Fibroblast of the conjunctiva (primary cell): ENCODE measurements around the gene SIRT5.

Source experiments
- DNase-seq: peaks from one replicate; pipeline ENCODE4 v3.0.0-alpha.2; 2010; ENCODE audit warnings: low read depth

SIRT5 gene

DNA sequence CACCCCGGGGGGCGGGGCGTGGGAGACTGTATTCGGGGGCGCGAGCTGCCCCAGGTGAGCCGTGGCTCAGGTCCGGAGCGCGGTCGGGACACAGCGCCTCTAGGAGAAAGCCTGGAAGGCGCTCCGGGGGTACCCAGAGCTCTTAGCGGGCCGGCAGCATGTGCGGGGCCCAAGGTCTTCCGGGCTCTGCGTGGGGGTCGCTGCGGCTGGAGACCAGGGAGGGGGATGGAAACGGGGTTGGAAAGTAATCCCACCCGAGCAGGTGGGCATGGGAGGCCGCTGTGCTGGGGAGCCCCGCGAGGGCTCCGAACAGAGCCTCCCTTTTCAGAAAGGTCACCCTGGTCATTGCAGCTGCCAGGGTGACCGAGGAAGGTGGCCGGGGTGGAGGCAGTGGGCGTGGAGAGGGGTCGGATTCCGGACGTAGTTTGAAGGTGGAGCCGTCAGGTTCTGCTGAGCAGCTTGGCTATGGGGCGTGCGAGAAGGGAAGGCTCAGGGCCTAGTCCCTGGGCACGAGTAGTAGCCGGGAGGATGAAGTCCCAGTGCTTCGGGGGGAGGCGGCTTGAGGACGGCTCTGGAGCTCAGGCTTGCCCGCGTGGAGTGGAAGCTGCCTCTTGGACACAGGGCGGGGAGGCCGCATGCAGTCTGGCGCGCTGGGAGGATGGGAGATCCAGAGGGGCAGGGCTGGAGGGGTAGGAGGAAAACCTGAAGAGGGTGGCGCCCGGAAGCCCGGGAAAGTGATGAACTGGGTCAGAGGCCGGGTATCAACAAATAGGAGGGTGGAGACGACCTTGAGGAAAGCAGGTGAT lies at the start of gene SIRT5:
Gene SIRT5 (plus strand): TSS at position 31 of the 806 bp plus-strand sequence. CDS start 9,510 bp downstream, outside the sequence.
- peak; percentile 51 for DNase-seq

DNA sequence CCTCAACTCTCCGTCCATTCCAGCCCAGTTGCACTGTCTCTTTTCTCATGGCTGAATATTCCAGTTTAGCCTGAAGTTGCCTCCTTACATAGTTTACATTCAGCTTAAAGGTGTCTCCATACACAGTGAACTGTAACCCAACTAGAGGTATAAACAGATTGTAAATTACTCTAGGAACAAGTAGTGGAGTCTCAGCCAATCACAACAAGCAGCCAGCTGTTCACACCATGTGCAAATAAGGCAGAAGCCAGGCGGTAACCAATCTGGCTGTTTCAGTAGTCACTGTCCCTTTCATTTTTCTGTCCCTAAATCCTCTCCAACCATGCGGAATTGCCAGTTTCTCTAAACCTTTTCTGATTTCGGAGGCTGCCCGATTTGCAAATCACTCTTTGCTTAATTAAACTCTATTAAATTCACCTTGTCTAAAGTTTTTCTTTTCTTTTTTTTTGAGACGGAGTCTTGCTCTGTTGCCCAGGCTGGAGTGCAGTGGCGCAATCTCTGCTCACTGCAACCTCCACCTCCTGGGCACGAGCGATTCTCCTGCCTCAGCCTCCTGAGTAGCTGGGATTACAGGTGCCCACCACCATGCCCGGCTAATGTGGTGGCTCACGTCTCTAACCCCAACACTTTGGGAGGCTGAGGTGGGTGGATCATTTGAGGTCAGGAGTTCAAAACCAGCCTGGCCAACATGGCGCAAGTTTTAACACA lies 49.4 kb upstream of the SIRT5 start:
- DNase-seq, result no peak

DNA sequence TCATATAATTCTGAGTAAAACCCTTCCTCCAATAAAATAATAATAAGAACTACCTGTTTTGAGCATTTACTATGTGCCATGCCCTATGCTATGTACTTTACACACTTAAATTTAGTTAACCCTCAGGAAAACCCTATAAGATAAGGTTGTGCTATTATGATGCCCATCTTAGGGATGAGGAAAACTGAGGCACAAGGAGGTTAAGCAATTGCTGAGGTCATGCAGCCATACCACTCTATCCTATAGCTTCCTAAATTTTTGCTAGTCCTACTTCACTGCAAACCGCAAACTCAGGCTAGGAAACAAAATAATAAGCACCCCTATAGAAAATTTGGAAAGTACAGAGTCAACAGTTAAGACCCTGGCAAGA lies 48.1 kb upstream of the SIRT5 start:
- no peak for DNase-seq

DNA sequence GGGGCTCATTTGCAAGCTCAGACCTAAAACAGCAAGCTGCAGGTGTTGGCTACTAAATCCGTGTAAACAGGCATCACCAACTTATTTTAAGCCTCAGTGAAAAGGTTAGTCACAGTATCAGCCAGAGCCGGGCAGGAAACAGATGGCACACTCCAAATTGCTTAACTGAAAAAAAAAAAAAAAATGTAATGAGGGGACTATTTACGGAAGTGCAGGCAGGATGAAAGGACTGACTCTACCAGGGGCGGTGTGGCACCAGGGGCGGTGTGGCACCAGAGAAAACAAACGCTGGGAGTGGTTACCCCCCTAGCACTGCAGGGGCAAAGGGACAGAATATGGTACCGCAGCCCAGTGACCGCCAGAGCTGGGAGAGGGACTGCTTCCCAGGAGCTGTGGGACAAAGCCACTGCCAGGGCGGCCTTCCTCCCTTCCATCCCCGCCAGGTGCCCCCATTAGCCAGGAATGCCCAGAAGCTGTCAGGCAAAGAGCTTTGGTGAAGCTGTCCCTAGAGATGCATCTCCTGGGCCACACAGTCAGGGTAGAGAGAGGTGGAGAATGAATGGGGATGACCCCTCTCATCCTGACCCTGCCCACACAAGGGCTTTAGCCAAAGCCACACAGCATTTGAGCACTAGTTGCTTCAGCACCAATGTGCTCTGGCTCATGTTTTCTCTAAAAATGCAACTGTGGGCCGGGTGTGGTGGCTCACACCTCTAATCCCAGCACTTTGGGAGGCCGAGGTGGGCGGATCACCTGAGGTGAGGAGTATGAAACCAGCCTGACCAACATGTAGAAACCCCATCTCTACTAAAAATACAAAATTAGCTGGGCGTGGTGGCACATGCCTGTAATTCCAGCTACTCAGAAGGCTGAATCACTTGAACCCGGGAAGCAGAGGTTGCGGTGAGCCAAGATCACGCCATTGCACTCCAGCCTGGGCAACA lies 47.4 kb upstream of the SIRT5 start:
- no peak for DNase-seq

DNA sequence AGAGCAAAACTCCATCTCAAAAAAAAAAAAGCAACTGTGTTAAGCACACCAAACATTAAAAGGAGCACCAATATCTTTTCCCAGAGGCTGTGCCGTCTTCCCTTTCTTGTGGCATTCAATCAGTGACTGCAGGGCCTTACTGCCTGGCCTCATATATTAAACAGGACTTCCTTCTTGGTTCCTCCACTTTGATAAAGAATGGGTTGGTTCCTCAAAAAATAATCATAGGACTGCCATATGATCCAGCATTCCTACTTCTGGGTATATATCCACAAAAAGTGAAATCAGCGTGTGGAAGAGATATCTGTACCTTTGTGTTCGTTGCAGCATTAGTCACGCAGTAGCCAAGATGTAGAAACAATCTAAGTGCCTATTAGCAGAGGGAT lies 46.7 kb upstream of the SIRT5 start:
- DNase-seq, result no peak

DNA sequence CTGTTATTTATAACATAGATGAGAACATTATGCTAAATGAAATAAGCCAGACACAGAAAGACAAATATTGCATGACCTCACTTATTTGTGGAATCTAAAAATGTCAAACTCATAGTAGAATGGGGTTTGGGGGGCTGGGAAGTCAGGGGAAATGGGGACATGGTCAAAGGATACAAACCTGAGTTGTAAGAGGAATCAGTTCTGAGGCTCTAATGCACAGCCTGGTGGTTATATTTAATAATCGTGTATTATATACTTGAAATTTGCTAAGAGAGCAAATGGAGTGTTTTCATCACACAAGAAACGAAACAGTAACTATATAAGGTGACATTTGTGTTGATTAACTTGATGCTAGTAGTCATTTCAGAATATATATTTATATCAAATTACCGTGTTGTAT lies 46.2 kb upstream of the SIRT5 start:
- no peak for DNase-seq

DNA sequence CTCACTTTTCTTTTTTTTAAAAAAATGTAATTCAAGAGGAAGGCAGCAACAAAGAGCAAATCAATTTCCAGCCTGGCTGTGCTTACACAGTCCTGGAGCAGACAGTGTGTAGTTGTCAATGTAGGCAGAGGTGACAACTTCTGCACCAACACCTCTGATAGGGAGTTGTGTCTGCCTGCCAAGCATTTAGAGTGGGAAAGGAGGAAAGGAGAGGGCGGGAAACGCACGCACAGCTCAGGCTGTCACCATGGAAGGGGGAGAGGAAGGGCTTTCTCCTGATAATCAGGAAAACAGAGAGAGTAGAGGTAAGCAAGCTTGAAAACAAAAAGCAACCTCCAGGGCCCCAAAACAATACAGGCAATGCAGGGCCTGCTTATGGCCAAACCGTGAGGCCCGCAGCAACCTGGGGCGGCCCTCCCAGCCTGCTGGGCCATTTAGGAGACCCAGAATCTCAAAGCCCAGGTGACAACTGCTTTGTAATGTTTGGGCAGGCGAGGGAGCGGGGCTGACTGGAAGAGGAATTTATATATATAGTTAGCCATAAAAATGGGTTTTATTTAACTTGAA lies 45.5 kb upstream of the SIRT5 start:
- DNase-seq, result no peak

DNA sequence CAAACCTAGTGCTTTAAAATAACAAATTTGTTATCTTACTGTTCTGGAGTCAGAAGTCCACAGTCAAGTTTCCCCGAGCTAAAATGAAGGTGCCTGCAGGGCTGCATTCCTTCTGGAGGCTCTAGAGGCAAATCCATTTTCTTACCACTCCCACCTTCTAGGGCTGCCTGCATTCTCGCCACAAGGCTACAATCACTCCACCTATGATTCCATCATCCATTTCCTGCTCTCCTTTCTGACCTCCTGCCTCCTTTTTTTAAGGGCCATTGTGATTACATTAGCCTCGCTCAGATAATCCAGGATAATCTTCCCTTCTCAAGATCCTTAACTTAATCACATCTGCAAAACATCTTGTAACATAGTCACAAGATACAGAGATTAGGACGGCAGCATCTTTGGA lies 42.4 kb upstream of the SIRT5 start:
- DNase-seq, result no peak

DNA sequence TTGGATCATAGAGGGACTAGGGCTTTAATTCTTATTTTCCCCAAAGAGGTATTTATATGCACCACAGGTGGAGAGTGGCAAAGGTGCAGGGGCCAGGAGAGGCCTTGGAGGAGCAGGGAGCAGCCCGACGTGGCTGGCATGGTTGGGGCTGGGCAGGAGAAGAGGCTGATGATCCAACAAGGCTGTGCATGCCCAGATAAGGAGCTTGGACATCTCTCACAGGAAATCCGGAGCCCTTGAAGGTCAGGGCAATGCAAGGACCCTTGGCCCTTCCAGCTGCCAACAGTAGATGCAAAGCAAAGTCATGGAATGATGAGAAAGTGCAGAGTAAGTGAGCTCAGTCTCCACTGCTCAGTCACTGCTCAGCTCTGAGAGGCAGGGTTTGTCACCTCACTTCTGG lies 39.9 kb upstream of the SIRT5 start:
- no peak for DNase-seq

DNA sequence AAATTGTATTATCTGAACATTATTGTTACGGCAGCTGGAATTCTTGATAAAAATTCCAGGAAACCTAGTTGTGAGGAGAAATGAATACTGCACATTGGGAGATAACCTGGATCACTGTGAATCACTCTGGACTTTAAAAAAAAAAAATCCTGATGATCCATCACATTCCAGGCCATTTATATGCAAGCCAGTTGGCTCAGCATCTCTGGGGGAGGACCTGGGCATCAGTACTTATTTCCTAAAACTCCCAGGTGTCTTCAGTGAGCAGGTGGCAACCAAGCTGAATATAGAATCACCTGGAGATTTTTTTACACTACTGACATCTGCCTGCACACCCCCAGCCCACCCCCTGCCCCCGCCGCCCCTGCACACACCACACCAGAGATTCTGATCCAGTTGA lies 39.1 kb upstream of the SIRT5 start:
- no peak for DNase-seq

DNA sequence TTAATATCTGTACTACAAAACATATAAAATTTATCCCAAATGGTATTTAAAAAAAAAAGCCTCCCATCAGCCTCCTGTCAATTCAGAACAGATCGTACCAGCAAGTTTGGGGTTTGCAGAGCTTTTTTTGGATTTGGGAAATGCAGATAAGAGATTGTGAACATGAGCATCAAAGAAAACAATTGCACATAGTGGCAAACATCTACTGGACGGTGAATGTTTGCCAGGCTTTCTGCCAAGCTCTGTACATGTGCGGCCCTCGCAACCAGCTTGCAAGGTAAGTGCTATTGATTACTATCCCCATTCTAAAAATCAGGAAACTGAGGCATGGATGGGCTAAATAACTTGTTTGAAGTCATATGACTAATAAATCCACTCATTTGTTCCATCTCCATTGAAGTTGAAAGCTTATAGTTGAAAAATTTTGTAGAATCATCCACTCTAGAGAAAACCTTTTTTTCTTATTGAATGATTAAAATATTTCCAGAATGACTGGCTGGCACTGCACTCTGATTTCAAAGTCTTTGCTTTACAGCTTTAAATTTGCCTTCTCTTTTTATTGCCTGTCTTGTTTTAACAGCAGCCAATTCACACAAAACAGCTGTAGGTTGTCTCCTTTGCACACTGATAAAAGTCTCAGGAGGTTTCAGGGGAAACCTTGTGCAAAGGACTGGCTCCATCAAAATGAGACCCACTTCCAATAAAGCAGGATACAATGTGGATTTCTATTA lies 37.4 kb upstream of the SIRT5 start:
- no peak for DNase-seq

DNA sequence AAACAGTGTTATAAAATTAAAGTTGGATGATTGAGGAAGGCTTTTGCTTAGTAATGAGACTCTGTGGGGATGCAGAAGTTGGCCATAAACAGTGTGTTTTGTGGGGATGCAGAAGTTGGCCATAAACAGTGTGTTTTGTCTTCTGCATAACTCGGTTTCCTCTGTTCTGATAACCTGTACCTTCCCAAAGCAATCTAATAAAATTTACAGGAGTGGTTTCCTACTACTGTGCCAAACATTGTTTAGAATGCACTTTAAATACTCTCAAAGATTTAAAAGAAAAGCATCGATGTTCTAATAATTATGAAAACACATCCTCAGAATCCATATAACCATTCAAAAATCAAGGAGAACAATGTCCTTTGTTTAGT lies 36.9 kb upstream of the SIRT5 start:
- no peak for DNase-seq

DNA sequence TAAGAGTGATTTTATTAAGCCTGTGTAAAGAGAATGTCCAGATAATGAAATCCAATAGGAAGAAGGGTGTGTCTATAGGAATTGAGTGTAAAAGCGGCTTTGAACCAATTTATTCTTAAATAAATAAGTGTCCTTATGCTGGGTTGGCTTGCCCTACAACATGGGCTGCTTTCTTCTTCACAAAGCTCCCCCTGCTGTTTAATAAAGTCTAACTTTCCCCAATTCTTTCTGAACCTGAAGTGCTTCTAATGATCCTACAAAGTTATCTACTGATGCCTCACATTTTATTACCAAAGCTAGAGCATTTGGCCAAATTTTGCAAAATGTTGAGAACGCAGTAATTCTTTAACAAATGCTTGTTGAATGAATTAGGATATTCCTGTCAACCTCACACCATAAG lies 36.3 kb upstream of the SIRT5 start:
- DNase-seq, result peak; percentile 51

DNA sequence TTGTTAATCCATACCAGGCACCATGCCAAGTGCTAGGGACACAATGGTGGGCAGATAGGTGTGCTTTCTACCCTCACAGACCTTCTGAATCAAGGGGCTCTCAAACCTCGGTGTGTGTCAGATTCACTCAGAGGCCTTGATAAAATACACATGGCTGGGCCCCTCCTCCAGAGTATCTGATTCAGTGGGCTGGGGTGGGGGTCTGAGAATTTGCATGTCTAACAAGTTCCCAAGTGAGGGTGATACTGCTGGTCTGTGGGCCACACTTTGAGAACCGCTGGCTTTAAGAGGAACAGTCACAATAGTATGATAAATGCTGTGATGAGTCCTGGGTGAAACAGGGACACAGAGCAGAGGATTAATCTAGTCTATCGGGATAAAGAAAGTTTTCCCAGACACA lies 35.8 kb upstream of the SIRT5 start:
- DNase-seq, result no peak

DNA sequence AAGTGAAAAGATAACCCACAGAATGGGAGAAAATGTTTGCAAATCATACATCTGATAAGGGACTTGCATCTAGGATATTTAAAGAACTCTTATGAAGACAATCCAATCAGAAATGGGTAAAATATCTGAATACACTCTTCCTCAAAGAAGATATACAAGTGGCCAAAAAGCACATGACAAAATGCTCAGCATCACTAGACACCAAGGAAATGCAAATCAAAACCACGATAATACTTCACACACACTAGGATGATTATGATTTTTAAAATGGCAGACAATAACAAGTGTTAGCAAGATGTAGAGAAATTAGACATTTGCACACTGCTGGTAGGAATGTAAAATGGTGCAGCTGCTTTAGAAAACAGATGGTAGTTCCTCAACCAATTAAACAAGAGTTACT lies 34.8 kb upstream of the SIRT5 start:
- no peak for DNase-seq

DNA sequence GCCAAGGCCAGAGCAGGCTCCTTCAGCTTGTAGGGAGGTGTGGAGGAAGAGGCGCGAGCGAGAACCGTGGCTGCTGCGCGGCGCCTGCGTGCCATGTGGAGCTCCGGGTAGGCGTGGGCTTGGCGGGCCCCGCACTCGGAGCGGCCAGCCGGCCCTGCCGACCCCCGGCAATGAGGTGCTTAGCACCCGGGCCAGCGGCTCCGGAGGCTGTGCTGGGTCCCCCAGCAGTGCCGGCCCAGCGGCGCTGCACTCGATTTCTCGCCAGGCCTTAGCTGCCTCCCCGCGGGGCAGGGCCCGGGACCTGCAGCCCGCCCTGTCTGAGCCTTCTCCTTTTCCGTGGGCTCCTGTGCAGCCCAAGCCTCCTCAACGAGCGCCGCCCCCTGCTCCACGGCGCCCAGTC lies 32.9 kb upstream of the SIRT5 start:
- no peak for DNase-seq

DNA sequence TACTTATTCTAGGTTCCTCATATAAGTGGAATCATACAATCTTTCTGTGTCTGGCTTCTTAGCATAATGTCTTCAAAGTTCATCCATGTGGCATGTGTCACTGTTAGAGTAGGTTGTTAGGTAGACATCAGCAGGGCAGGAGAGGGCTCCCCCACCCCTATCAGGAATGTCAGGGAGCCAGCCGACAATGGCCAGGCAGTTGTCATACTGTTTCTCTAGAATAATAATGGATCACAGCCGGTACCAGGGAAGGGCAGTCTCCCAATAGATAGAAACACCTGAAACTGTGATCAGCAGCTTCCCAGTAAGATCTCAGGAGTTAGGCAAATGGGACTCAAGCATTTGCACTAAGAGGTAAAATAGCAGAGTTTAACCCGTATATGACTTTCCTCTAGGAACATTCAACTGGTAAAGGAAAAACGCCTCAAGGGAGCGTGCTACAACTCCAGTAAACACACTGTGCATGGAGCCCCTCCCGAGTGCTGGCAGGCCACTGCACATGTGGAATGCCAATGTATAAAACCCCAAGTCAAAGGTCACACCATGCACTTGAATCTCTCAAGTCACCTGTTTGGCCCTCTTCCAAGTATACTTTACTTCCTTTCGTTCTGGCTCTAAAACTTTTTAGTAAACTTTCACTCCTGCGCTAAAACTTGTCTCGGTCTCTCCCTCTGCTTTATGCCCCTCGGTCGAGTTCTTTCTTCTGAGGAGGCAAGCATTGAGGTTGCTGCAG lies 29.8 kb upstream of the SIRT5 start:
- no peak for DNase-seq

DNA sequence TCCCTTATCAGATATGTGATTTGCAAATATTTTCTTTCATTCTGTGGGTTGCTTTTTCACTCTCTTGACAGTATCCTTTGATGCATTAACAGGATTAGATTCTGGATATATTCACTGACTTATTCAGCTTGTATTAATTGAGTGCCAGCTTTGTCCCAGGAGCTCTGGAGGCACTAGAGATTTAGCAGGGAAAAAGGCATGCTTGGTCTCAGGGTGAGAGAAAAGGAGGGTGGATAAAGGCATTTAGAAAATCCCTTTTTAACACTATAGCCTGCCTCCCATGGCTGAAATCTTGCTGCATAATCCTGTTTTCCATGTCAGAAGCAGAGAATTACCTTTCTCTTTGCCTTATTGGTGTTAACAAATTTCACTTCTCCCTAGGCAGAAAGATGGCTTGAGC lies 28.5 kb upstream of the SIRT5 start:
- DNase-seq, result no peak

DNA sequence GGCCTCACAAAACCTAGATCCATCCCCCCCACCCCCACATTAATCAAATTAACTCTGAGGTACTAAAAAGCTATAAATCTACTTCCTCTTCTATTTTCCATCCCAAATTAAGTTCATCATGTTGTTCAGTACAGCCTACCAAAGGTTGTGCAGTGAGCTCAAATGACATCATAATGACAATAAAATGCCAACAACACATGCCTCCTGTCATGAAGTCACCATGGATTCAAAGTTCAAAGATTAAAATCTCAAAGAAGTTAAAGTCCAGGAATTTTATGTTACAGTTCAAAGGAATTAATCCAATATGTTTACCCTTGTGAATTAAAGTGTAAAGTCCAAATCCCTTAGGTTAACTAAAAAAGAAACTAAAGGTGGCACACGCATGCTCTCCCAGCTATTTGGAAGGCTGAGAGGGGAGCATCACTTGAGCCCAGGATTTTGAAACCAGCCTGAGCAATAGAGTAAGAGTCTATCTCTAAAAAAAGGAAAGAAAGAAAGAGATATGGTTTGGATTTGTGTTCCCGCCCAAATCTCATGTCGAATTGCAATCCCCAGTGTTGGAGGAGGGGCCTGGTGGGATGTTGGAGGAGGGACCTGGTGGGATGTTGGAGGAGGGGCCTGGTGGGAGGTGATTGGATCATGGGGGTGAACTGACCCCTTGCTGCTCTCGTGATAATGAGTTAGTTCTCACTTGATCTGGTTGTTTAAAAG lies 25.7 kb upstream of the SIRT5 start:
- DNase-seq, result no peak

DNA sequence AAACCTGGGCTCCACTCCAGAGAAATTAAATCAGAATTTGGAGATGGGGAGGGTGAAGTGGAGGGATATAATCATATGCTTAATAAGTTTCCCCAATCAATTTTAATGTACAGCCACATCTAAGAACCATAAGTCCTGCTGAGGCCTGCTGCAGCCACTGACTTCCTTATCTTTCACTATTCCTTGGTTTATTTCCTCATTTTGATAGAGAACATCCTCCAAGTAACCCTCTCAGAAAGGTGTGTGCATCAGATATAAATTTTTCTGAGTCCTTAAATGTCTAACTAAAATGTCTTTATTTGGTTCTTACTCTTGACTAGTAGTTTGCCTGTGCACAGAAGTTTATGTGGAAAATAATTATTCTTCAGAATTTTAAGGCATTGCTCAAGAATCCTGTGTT lies 23.7 kb upstream of the SIRT5 start:
- DNase-seq, result no peak
